Right lobe of liver (tissue), 6 donors: ENCODE results near the gene SRPRA. TPM values are rescaled to one million over a fixed set of nuclear protein-coding genes. Genes with fewer than 3 reads are reported as not detected.

Source experiments
- ATAC-seq, 4 donors: fragments of 200-7000 bp; cut with Tn5 transposase; one replicate each; pipeline ENCODE4 v1.9.1; 2020; ENCODE audit warnings: mild to moderate bottlenecking in 4 of 4, moderate library complexity in 4 of 4
- DNase-seq, 3 donors: peaks; one replicate each; pipeline ENCODE4 v3.0.0-alpha.2; 2020
- H3K27ac ChIP-seq, 3 donors: fragments of 200-600 bp; one replicate each; pipeline ENCODE4 v1.8.0; 2022
- H3K27me3 ChIP-seq, 2 donors: fragments of 200-600 bp; one replicate each; pipeline ENCODE4 v1.8.0; 2022
- H3K36me3 ChIP-seq, 4 donors: fragments of 200-600 bp; sonication (generic) in 1 of 4; one replicate each; pipeline versions ENCODE4 v1.5.1 to v1.8.0; 2017 to 2022; ENCODE audit warnings: control low read depth in 1 of 4
- H3K4me1 ChIP-seq, 4 donors: fragments of 200-600 bp; sonication (generic) in 1 of 4; one replicate each; pipeline versions ENCODE4 v1.5.1 to v1.8.0; 2017 to 2022; ENCODE audit warnings: control low read depth in 1 of 4
- H3K4me3 ChIP-seq, 3 donors: fragments of 200-600 bp; one replicate each; pipeline ENCODE4 v1.8.0; 2022
- H3K9me3 ChIP-seq, 4 donors: fragments of 200-600 bp; sonication (generic) in 1 of 4; one replicate each; pipeline versions ENCODE4 v1.5.1 to v1.8.0; 2017 to 2022; ENCODE audit warnings: control low read depth in 1 of 4
- CTCF ChIP-seq, 4 donors: fragments of 200-600 bp in 3 of 4; fragments of 450-650 bp in 1 of 4; IDR thresholded peaks; one replicate each; pipeline versions ENCODE4 v1.5.1 to v1.8.0; 2016 to 2022; ENCODE audit warnings: antibody characterized with exemption in 4 of 4, mild to moderate bottlenecking in 2 of 4
- POLR2A ChIP-seq: fragments of 450-650 bp; IDR thresholded peaks from one replicate; pipeline ENCODE4 v1.6.1; 2017; ENCODE audit warnings: antibody characterized with exemption, mild to moderate bottlenecking
- WGBS: methylation state at CpG from one replicate; pipeline ENCODE4 v1.1.6; 2018; ENCODE audit warnings: low coverage, low lambda C conversion rate; ENCODE audit not compliant: insufficient coverage; ENCODE audit errors: missing lambda C conversion rate; 5-methylcytosine and 5-hydroxymethylcytosine counted together
- intact Hi-C, 2 donors: fragments of 100-400 bp; cut with DNase I; formaldehyde crosslinking; loops; one replicate each; pipeline versions ENCODE4 v1.11.2 to v1.14.1; 2022
- total RNA-seq, 6 experiments: library from RNA; depleted of rRNA in 2 of 6; stranded (reverse); fragments of >200 nt in 2 of 6; fragmentation: NEBNext Ultra II Directional in 3 of 6; extraction: Animal tissue kit (Norgen Biotek cat#: 25700) in 3 of 6; gene quantifications; one replicate each; pipeline versions ENCODE4 v1.1.0 to v1.2.4, GENCODE V29; 2016 to 2023
- donor health status: DM: no; HTN: yes; CAD: no.
- donor health status: DM: no; HTN: no; CAD: no.
- donor health status: DM: no; HTN: no; CAD: no.
- donor health status: DM: no; HTN: yes; CAD: no.
- donor health status: DM: no; HTN: yes; CAD: no.

Gene SRPRA
- total RNA-seq, 6 experiments from 2014 or later, result 95.0 to 150 (median 122) TPM

GRCh38 chr11:126303623-126304456 lies 35.1 kb upstream of the SRPRA start, which contains the start of gene DCPS:
DCPS (plus strand) TSS chr11:126304060; CDS start chr11:126304081, 21 bp downstream.
- peak within 1 kb of the TSS; percentile 57 to 80 (median 69) for H3K4me3 ChIP-seq
- intact Hi-C loops, result no loop called here
- no peaks in the 10 kb centered on the region for H3K27me3 ChIP-seq
- no peaks in the 10 kb centered on the region for H3K9me3 ChIP-seq
- H3K4me1 ChIP-seq, result peaks cover 0 to 12% (median 4%) of the 10 kb centered on the region in 4 donors
- TF ChIP-seq CTCF (IDR thresholded peaks at IDR 0.05) (no peak), POLR2A (peak; percentile 76)
- ATAC-seq (peak; percentile 99 to 100 (median 100)), DNase-seq (peak; percentile 93 to 95 (median 94))
- 2% methylated on average over 32 of the region's 61 CpGs for WGBS
- peak within 1 kb of the TSS; percentile 71 to 77 (median 71) for H3K27ac ChIP-seq
- no peaks in the 10 kb centered on the region for H3K36me3 ChIP-seq

GRCh38 chr11:126297004-126297403 lies 28.3 kb upstream of the SRPRA start:
- H3K4me1 ChIP-seq, result no peaks in the 10 kb centered on the region
- DNase-seq, result no peak
- intact Hi-C loops, result no loop called here
- H3K36me3 ChIP-seq, result peaks cover 0 to 21% (median 7%) of the 10 kb centered on the region in 4 donors
- H3K9me3 ChIP-seq, result no peaks in the 10 kb centered on the region
- ATAC-seq, result no peak
- H3K27me3 ChIP-seq, result no peaks in the 10 kb centered on the region
- H3K4me3 ChIP-seq, result no peak overlapping the region
- WGBS, result 59% methylated on average over 2 of the region's 2 CpGs
- TF ChIP-seq CTCF (IDR thresholded peaks at IDR 0.05) (no peak), POLR2A (no peak)
- no peak overlapping the region for H3K27ac ChIP-seq

- DNase-seq, result no peak
- intact Hi-C loops, result no loop called here
- H3K27me3 ChIP-seq, result no peaks in the 10 kb centered on the region
- H3K4me3 ChIP-seq, result no peak overlapping the region
- H3K4me1 ChIP-seq, result no peaks in the 10 kb centered on the region
- no peak overlapping the region for H3K27ac ChIP-seq
- no peaks in the 10 kb centered on the region for H3K9me3 ChIP-seq
- 97% methylated on average over 4 of the region's 5 CpGs for WGBS
- TF ChIP-seq POLR2A, result no peak
- no peak for TF ChIP-seq CTCF (IDR thresholded peaks at IDR 0.05)
- H3K36me3 ChIP-seq, result peaks cover 0 to 37% (median 8%) of the 10 kb centered on the region in 4 donors
- ATAC-seq, result peak in 1 of 4 donors; percentile 11
Measured at GRCh38 chr11:126293726-126294125, 25.0 kb upstream of the SRPRA start.

GRCh38 chr11:126290887-126291286 lies 22.2 kb upstream of the SRPRA start:
- no peak for TF ChIP-seq CTCF (IDR thresholded peaks at IDR 0.05)
- no peak for TF ChIP-seq POLR2A
- Histone ChIP-seq H3K9me3 (no peaks in the 10 kb centered on the region), H3K27ac (no peak overlapping the region), H3K27me3 (no peaks in the 10 kb centered on the region), H3K4me1 (no peaks in the 10 kb centered on the region), H3K4me3 (no peak overlapping the region), H3K36me3 (peaks cover 0 to 37% (median 9%) of the 10 kb centered on the region in 4 donors)
- intact Hi-C loops, result no loop called here
- ATAC-seq (peak in 1 of 4 donors; percentile 26), DNase-seq (no peak)
- 100% methylated on average over 3 of the region's 12 CpGs for WGBS
